HepG2 (cell line): ENCODE data around the gene UBE2L6. TPM values are rescaled to one million over a fixed set of nuclear protein-coding genes. Genes with fewer than 3 reads are reported as not detected.

ENCODE experiments used
- ATAC-seq: fragments of 200-7000 bp; cut with Tn5 transposase; 3 replicates; pipeline ENCODE4 v1.9.1; 2020; ENCODE audit warnings: mild to moderate bottlenecking, moderate library complexity
- BruUV-seq: library from RNA; stranded (reverse); fragments of 400-500 nt; replicated peaks from 2 replicates; lab custom pipeline; 2021; lab: Mats Ljungman, UMichigan
- CTCF ChIA-PET: fragments of 300-600 bp; formaldehyde crosslinking; extraction: SDS; loops from one replicate; lab custom pipeline; 2021; ENCODE audit warnings: low total read pairs, inconsistent platforms, low intra/inter-chr PET ratio; lab: Yijun Ruan, JAX
- POLR2A ChIA-PET: fragments of 350-600 bp; sonication (Branson Sonifier 250); formaldehyde crosslinking; loops from one replicate; lab custom pipeline; 2020; ENCODE audit warnings: antibody characterized with exemption, inconsistent platforms; lab: Yijun Ruan, JAX
- DNase-seq: peaks from one replicate; pipeline ENCODE4 v3.0.0-alpha.2; 2015; ENCODE audit warnings: low spot score
- FAIRE-seq: peaks from 3 replicates; lab custom pipeline; 2011; peaks lifted over from hg19 to GRCh38; lab: Jason Lieb, UNC
- H2AFZ ChIP-seq: one replicate; pipeline ENCODE4 v1.6.1; 2011; ENCODE audit warnings: low read length, inconsistent platforms
- H3K27ac ChIP-seq: fragments of 300-600 bp; 3 replicates; pipeline ENCODE4 v1.8.0; 2011; ENCODE audit warnings: mixed run types, mild to moderate bottlenecking, mixed read lengths, low read length, inconsistent platforms; ENCODE audit not compliant: insufficient read depth; ENCODE audit errors: extremely low read length
- H3K27me3 ChIP-seq, 2 experiments: fragments of 200-600 bp in 1 of 2; 2 replicates in 1 of 2; 3 replicates in 1 of 2; pipeline versions ENCODE4 v1.6.0 to v1.8.0; 2011; ENCODE audit warnings: low read length in 2 of 2, mild to moderate bottlenecking in 2 of 2, moderate library complexity in 2 of 2, inconsistent platforms in 1 of 2; ENCODE audit not compliant: insufficient read depth in 2 of 2, control insufficient read depth in 1 of 2
- H3K36me3 ChIP-seq, 2 experiments: fragments of 200-600 bp in 1 of 2; replicated peaks in 1 of 2; 2 replicates in 1 of 2; 3 replicates in 1 of 2; pipeline versions ENCODE4 v1.5.1 to v1.8.0; 2011; ENCODE audit warnings: low read length in 2 of 2, inconsistent platforms in 1 of 2; ENCODE audit not compliant: insufficient read depth in 2 of 2, control insufficient read depth in 1 of 2
- H3K4me1 ChIP-seq: 2 replicates; pipeline ENCODE4 v1.5.1; 2012; ENCODE audit warnings: low read length, inconsistent platforms; ENCODE audit not compliant: insufficient read depth
- H3K4me2 ChIP-seq: 2 replicates; pipeline ENCODE4 v1.6.0; 2011; ENCODE audit warnings: low read depth, low read length, inconsistent platforms
- H3K4me3 ChIP-seq, 3 experiments: fragments of 200-600 bp in 1 of 3; sonication (generic), shearing (Covaris generic) in 1 of 3; replicated peaks in 1 of 3; 2 replicates each; pipeline ENCODE4 v1.5.1; 2011 to 2016; ENCODE audit warnings: low read length in 3 of 3, inconsistent platforms in 2 of 3, low read depth in 2 of 3, mild to moderate bottlenecking in 2 of 3, control low read depth in 1 of 3, mixed read lengths in 1 of 3; ENCODE audit not compliant: insufficient read depth in 1 of 3
- H3K79me2 ChIP-seq: one replicate; pipeline ENCODE4 v1.6.1; 2011; ENCODE audit warnings: low read length, inconsistent platforms; ENCODE audit not compliant: insufficient read depth
- H3K9ac ChIP-seq: 2 replicates; pipeline ENCODE4 v1.6.0; 2011; ENCODE audit warnings: mild to moderate bottlenecking, low read depth, low read length, inconsistent platforms; ENCODE audit not compliant: insufficient read depth
- H3K9me3 ChIP-seq: 2 replicates; pipeline ENCODE4 v1.5.1; 2012; ENCODE audit warnings: mild to moderate bottlenecking, low read length
- H4K20me1 ChIP-seq: 2 replicates; pipeline ENCODE4 v1.6.0; 2011; ENCODE audit warnings: inconsistent platforms, mild to moderate bottlenecking, low read length, moderate library complexity; ENCODE audit not compliant: insufficient read depth
- ARID2 ChIP-seq: sonication (generic); formaldehyde crosslinking; IDR thresholded peaks from 2 replicates; pipeline ENCODE4 v1.8.1; 2022; ENCODE audit warnings: mild to moderate bottlenecking, missing genetic modification reagents, borderline replicate concordance
- ARID4A ChIP-seq: sonication (generic); formaldehyde crosslinking; IDR thresholded peaks from 2 replicates; pipeline ENCODE4 v1.5.0; 2020; ENCODE audit warnings: mild to moderate bottlenecking, missing genetic modification reagents, borderline replicate concordance
- CENPBD1 ChIP-seq: sonication (generic); formaldehyde crosslinking; IDR thresholded peaks from 2 replicates; pipeline ENCODE4 v1.8.0; 2022; ENCODE audit warnings: missing genetic modification reagents, low read depth, mild to moderate bottlenecking, borderline replicate concordance
- EP300 ChIP-seq, 3 experiments: sonication (generic) in 1 of 3; formaldehyde crosslinking in 1 of 3; IDR thresholded peaks; 2 replicates each; pipeline versions ENCODE4 v1.5.1 to v1.6.1; 2011 to 2020; ENCODE audit warnings: low read depth in 2 of 3, low read length in 2 of 3, borderline replicate concordance in 1 of 3, improper control_type of control experiment in 1 of 3, mild to moderate bottlenecking in 1 of 3, missing genetic modification reagents in 1 of 3, moderate library complexity in 1 of 3
- GZF1 ChIP-seq: sonication (generic); formaldehyde crosslinking; IDR thresholded peaks from 2 replicates; pipeline ENCODE4 v1.5.1; 2020; ENCODE audit warnings: mild to moderate bottlenecking, missing genetic modification reagents
- HNRNPH1 ChIP-seq: fragments of 200-400 bp; formaldehyde crosslinking; optimal IDR thresholded peaks from 2 replicates; pipeline ENCODE3; 2017; ENCODE audit warnings: mild to moderate bottlenecking, low read depth, low read length
- LCORL ChIP-seq, 2 experiments: fragments of 450-650 bp in 1 of 2; sonication (generic) in 1 of 2; formaldehyde crosslinking in 1 of 2; IDR thresholded peaks; 2 replicates each; pipeline versions ENCODE4 v1.5.0 to v1.6.1; 2017 to 2020; ENCODE audit warnings: antibody characterized with exemption in 1 of 2, missing genetic modification reagents in 1 of 2
- MNT ChIP-seq: fragments of 450-650 bp; IDR thresholded peaks from 2 replicates; pipeline ENCODE4 v1.6.1; 2016
- STAT5B ChIP-seq: sonication (generic); formaldehyde crosslinking; IDR thresholded peaks from 2 replicates; pipeline ENCODE4 v1.4.0; 2020; ENCODE audit warnings: missing genetic modification reagents
- TCF7 ChIP-seq: sonication (generic); IDR thresholded peaks from 2 replicates; pipeline ENCODE4 v1.6.1; 2016; ENCODE audit warnings: antibody characterized with exemption, low read depth
- ZNF619 ChIP-seq: sonication (generic); formaldehyde crosslinking; IDR thresholded peaks from 2 replicates; pipeline ENCODE4 v1.4.0; 2020; ENCODE audit warnings: mild to moderate bottlenecking, missing genetic modification reagents
- ZNF883 ChIP-seq: sonication (generic); formaldehyde crosslinking; IDR thresholded peaks from 2 replicates; pipeline ENCODE4 v1.5.1; 2020; ENCODE audit warnings: mild to moderate bottlenecking, missing genetic modification reagents; ENCODE audit errors: not compliant biosample characterization
- WGBS: methylation state at CpG from one replicate; pipeline ENCODE4 v1.1.6; 2017; ENCODE audit warnings: low lambda C conversion rate; 5-methylcytosine and 5-hydroxymethylcytosine counted together
- in situ Hi-C: cut with HindIII; loops from 2 replicates; pipeline ENCODE4 v1.10.0; 2017; ENCODE audit warnings: low pct_unique_long_range_greater_than_20kb; ENCODE audit not compliant: extremely low pct_ligation_motif_present
- intact Hi-C: fragments of 100-400 bp; cut with micrococcal nuclease; formaldehyde crosslinking; loops from one replicate; pipeline ENCODE4 v1.10.0; 2022; ENCODE audit not compliant: unreplicated experiment
- polyA plus RNA-seq, 8 experiments: library from polyadenylated mRNA; depleted of rRNA in 3 of 8; stranded (reverse) in 7 of 8; unstranded in 1 of 8; fragments of >200 nt; fragmentation: Illumina TruSeq in 4 of 8; extraction: Trizol in 4 of 8; gene quantifications; 2 replicates each; pipeline versions ENCODE4 v1.2.1 to v1.2.3, GENCODE V29; 2011 to 2016; ENCODE audit warnings: low read depth in 4 of 8, missing spikeins in 1 of 8, mixed read lengths in 1 of 8; ENCODE audit not compliant: insufficient read depth in 1 of 8
- total RNA-seq, 5 experiments: library from RNA; depleted of rRNA; stranded (reverse); fragments of >200 nt; fragmentation: Illumina TruSeq; extraction: Trizol; gene quantifications; 2 replicates each; pipeline ENCODE4 v1.2.3, GENCODE V29; 2016; ENCODE audit warnings: low read depth in 1 of 5

Gene UBE2L6
- total and polyA plus RNA-seq, 2 of the 13 experiments (the other 11 are each of a cell fraction or from before 2014, with no cell fraction given), result 30.3 to 30.4 TPM

GRCh38 chr11:57566005-57566904, 1.2 kb downstream of the UBE2L6 start:
- no peaks in the 10 kb centered on the region for H3K9me3 ChIP-seq
- no peaks in the 10 kb centered on the region for H4K20me1 ChIP-seq
- DNase-seq (peak; percentile 46), FAIRE-seq (peak; percentile 76), ATAC-seq (peak; percentile 52)
- peak overlapping the region; percentile 98 for H3K4me2 ChIP-seq
- BruUV-seq, result no TSS peak
- in situ Hi-C loops (loop anchor here (5.0 to 10.0 kb wide), 3 partner anchors 76 to 949 kb away; no protein-coding TSS in a partner anchor), intact Hi-C loops (no loop called here)
- peak overlapping the region; percentile 82 to 98 (median 84) for H3K4me3 ChIP-seq
- H3K4me1 ChIP-seq, result peaks cover 24% of the 10 kb centered on the region
- H3K36me3 ChIP-seq, result no peaks in the 10 kb centered on the region
- H3K79me2 ChIP-seq, result no peaks in the 10 kb centered on the region
- ChIA-PET POLR2A (no interaction called here), CTCF (interaction anchor here (4.5 kb wide), 1 partner anchor 76 kb away, joined by 79 read pairs; no protein-coding TSS in a partner anchor)
- 4% methylated on average over 4 of the region's 4 CpGs for WGBS
- H3K27ac ChIP-seq, result peak overlapping the region; percentile 40
- H2AFZ ChIP-seq, result peak overlapping the region; percentile 88
- H3K27me3 ChIP-seq, result no peaks in the 10 kb centered on the region; a peak in 1 of 5 replicates
- peak overlapping the region; percentile 25 for H3K9ac ChIP-seq
- no peak for TF ChIP-seq GZF1 (CRISPR knock-in tag)
- no peak for TF ChIP-seq MNT
- TF ChIP-seq HNRNPH1, result no peak
- TF ChIP-seq ZNF883, result no peak
- no peak for TF ChIP-seq TCF7
- TF ChIP-seq CENPBD1 (CRISPR knock-in tag), result 0 out of 2 replicates have a peak, but pooled peaks have one; percentile 40
- no peak for TF ChIP-seq LCORL (IDR thresholded peaks at IDR 0.05)
- TF ChIP-seq LCORL (CRISPR knock-in tag; IDR thresholded peaks at IDR 0.05), result 0 out of 2 replicates have a peak, but pooled peaks have one; percentile 8
- no peak for TF ChIP-seq STAT5B (CRISPR knock-in tag)
- no peak for TF ChIP-seq ARID2 (CRISPR knock-in tag)
- no peak for TF ChIP-seq EP300 (IDR thresholded peaks at IDR 0.05; ENCODE audit: low read depth in 2 of 2, low read length in 2 of 2)
- no peak for TF ChIP-seq EP300 (CRISPR knock-in tag; IDR thresholded peaks at IDR 0.05; ENCODE audit: borderline replicate concordance)
- TF ChIP-seq ARID4A, result peak; percentile 39; the same call in 1 of the 2 replicates
- TF ChIP-seq ZNF619 (CRISPR knock-in tag), result no peak
